HK-2 (cell line): ENCODE measurements around the gene ABCG1.

Experiments used
- DNase-seq: peaks from one replicate; pipeline ENCODE4 v3.0.0-alpha.2; 2018; ENCODE audit not compliant: unreplicated experiment

ABCG1 gene

GRCh38 chr21:42191696-42192595 lies 27.0 kb upstream of the ABCG1 start:
- DNase-seq, result peak; percentile 1

GRCh38 chr21:42193131-42193671 lies 25.7 kb upstream of the ABCG1 start:
- DNase-seq, result no peak

GRCh38 chr21:42193721-42194120 lies 25.2 kb upstream of the ABCG1 start:
- no peak for DNase-seq

DNA sequence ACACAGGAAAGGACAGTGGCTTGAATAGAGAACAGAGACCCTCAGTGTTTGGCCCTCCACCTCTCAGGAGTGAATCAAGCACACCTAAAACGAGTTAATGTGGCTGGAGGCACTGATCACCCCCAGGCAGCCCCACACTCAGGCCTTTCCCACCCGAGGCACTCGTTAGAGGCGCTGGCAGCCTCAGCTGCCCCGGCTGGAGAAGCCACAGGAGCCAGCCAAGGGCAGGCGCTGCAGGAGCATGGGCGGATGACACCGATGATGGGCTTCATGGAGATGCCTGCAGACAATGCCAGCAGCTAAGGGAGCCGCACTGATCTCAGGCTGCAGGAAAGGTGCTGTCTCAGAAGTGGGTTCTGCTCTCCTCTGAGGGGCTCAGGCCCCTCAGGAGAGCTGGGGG lies 24.1 kb upstream of the ABCG1 start:
- DNase-seq, result no peak

DNA sequence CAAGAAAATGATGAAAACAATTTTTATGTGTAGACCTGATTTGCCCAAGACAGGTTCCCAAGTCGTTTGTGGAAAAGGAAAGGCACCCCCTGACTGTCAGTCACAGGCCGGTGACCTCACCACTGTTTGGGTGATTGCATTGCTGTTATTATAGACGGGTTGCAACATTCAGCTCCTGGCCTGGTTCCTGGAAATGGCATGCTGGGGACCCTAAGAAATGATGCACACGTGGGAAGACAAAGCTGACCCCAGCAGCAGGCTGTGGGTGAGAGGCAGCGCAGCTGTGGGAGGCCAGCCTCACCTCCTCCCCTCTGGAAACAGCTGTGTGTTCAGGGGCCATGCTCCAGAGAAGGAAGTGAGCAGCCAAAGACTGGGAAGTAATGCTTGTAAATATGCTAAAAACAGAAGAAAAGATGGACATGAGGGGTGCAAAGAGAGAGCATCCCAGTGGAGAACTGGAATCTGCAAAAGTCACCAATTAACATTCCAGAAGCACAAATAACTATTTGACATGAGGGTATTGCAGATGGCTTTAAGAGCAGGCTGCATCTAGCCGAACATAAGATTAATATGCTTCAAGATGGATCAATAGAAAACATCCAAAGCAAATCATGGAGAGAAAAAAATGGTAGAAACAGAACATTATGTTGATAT lies 23.4 kb upstream of the ABCG1 start:
- no peak for DNase-seq

DNA sequence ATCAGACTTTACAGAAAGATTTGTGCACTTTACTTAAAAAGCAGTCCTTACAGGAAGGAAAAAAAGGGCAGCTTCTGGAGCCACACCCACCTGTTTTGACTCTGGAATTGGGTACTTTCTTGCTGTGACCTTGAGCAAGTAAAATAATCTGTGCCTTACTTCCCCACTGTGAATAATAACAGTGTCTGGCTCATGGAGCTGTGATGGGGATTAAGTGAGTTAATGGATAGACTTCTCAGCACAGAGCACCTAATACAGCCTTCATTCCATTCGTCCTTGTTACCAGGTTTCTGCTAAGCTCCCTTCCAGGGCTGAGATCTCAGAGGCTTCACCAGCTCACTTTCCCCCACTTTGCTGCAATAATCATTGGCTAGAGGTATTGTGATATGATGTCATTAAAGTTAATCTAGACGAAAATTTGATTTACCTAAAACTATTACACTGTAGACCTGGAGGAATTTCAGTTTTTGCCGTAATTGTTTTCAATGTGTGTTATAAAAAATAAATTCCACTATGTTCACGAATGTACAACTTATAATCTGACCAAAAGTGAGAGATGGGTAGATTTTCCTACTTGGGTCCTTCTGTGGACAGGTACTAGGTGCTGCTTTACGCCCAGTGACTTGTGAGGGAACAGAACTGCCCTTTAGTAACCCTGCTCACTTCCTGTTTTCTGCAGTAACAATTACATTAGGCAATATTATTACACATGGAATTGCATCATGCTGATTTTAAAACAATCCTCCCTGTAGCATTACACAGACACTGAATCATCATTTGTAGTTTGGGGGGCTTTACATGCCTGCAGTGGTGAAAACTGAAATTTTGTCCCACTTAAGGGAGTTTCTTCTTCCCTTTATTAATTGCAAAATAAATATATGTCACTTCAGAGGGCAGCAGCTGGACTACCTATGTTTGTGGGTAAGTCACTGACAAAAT lies 19.7 kb upstream of the ABCG1 start:
- no peak for DNase-seq

DNA sequence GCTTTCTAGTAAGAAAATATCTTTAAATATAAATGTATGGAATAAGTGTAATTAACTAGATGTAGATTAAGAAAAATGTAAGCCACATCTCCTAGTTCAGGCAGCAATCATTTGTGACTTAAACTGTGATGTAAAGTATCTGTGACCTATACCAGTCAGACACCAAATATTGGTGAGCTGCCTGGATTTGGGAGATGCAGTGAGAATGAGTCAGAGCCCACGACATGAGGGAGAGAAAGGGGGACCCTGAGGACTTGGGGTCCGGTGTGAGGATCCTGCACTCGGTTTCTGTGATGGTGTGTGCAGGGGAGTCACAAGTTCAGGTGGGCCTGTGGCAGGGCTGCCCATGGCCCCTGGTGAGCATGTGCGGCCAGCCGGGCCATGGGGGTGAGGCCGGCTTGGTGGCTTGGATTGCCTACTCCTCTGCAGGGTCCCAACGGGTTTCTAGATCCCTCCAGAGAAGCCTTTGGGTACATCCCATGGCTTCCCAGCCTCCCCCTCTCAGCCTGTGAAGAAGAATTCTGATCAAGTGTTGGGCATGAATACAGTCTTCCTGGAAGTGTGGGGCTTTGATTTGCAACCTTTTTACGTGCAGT lies 19.0 kb upstream of the ABCG1 start:
- DNase-seq, result no peak

GRCh38 chr21:42200906-42201614 lies 17.9 kb upstream of the ABCG1 start:
- no peak for DNase-seq

DNA sequence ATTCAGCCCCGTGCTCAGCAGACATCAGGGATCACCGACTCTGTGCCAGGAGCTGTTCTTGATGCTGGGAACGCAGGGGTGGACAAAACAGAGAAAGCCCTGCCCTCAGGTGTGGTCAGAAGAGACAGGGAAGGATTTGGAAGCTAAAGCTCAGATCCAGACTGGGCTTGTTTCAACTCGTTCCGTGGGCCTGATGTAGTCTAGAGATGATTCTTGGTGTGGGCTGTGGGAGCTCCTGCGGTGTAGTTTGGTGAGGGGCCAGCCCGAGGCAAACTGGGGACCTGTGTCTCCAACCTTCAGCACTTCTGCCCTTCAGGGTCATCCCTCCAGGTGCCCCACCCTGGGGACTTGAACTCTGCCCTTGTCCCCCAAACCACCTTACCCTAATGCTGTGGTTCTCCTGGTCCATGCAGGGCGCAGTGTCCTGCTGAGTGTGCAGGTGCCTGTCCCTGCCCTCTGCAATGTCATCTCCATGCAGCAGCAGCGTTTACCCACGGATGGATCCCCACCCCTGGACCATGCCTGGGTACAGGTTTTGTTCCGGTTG lies 17.3 kb upstream of the ABCG1 start:
- no peak for DNase-seq

GRCh38 chr21:42202321-42202720 lies 16.6 kb upstream of the ABCG1 start:
- DNase-seq, result no peak

GRCh38 chr21:42203321-42203720 lies 15.6 kb upstream of the ABCG1 start:
- no peak for DNase-seq

GRCh38 chr21:42203936-42204335 lies 15.0 kb upstream of the ABCG1 start:
- no peak for DNase-seq

GRCh38 chr21:42207426-42207825 lies 11.5 kb upstream of the ABCG1 start:
- DNase-seq, result no peak

- DNase-seq, result no peak
These were observed 10.9 kb upstream of the ABCG1 start for GRCh38 chr21:42208036-42208435.

GRCh38 chr21:42208801-42209490 lies 10.0 kb upstream of the ABCG1 start:
- no peak for DNase-seq

- DNase-seq, result no peak
These were observed 9.0 kb upstream of the ABCG1 start for GRCh38 chr21:42209801-42210479.

DNA sequence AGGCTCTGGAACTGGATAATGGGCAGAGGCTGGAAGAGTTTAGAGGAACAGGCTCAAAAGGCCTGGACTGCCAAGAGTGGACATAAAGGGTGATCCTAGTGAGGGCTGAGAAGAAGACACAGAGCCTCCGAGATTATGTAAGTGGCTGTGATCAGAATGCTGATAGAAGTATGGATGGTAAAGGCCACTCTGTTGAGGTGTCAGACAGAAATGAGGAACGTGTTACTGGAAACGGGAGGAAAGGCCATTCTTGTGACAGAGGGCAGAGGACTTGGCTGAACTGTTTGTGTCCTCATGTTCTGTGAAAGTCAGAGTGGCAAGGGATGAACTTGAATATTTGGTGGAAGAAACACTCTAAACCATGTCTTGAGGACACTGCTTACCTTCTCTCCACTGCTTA lies 6.7 kb upstream of the ABCG1 start:
- no peak for DNase-seq

- DNase-seq, result no peak
These were observed 5.7 kb upstream of the ABCG1 start for GRCh38 chr21:42213082-42213774.
